K562 (cell line): Measurements from ENCODE around the gene AGAP3. TPM values are rescaled to one million over a fixed set of nuclear protein-coding genes. Genes with fewer than 3 reads are reported as not detected.

Experiments
- ATAC-seq: fragments of 200-7000 bp; cut with Tn5 transposase; 3 replicates; pipeline ENCODE4 v1.9.1; 2020; ENCODE audit warnings: moderate library complexity
- BruUV-seq: library from RNA; stranded (reverse); fragments of 400-500 nt; replicated peaks from 2 replicates; lab custom pipeline; 2021; lab: Mats Ljungman, UMichigan
- CTCF ChIA-PET: fragments of 300-600 bp; formaldehyde crosslinking; extraction: SDS; loops from one replicate; lab custom pipeline; 2021; ENCODE audit warnings: low intra/inter-chr PET ratio; lab: Yijun Ruan, JAX
- POLR2A ChIA-PET: fragments of 300-600, 350-650 bp; sonication (Branson Sonifier 250); formaldehyde crosslinking; extraction: SDS; loops from one replicate; lab custom pipeline; 2021; ENCODE audit warnings: antibody characterized with exemption, inconsistent platforms; lab: Yijun Ruan, JAX
- DNase-seq, 4 experiments: peaks; one replicate each; pipeline versions ENCODE4 v3.0.0 to v3.0.0-alpha.2; 2011 to 2018; ENCODE audit warnings: low spot score in 3 of 4, mixed read lengths in 3 of 4; ENCODE audit errors: extremely low read depth in 1 of 4
- FAIRE-seq: peaks from 2 replicates; lab custom pipeline; 2011; peaks lifted over from hg19 to GRCh38; lab: Jason Lieb, UNC
- H2AFZ ChIP-seq: 2 replicates; pipeline ENCODE4 v1.6.0; 2011; ENCODE audit warnings: low read depth, low read length, control low read depth, inconsistent platforms
- H3K27ac ChIP-seq: fragments of 200-600 bp; 3 replicates; pipeline ENCODE4 v1.8.0; 2011; ENCODE audit warnings: low read depth, mild to moderate bottlenecking, control low read depth, inconsistent platforms, low read length, moderate library complexity, mixed read lengths; ENCODE audit errors: extremely low read depth
- H3K27me3 ChIP-seq, 2 experiments: fragments of 300-600 bp in 1 of 2; 2 replicates in 1 of 2; 3 replicates in 1 of 2; pipeline versions ENCODE4 v1.6.0 to v1.8.0; 2011; ENCODE audit warnings: inconsistent platforms in 2 of 2, low read length in 2 of 2, mild to moderate bottlenecking in 1 of 2, mixed read lengths in 1 of 2, moderate library complexity in 1 of 2; ENCODE audit not compliant: control insufficient read depth in 2 of 2, insufficient read depth in 2 of 2
- H3K36me3 ChIP-seq: fragments of 300-600 bp; 3 replicates; pipeline ENCODE4 v1.8.0; 2011; ENCODE audit warnings: mild to moderate bottlenecking, low read length, inconsistent platforms; ENCODE audit not compliant: control insufficient read depth, insufficient read depth
- H3K4me1 ChIP-seq, 2 experiments: fragments of 200-600 bp in 1 of 2; replicated peaks in 1 of 2; 2 replicates in 1 of 2; 3 replicates in 1 of 2; pipeline versions ENCODE4 v1.5.1 to v1.8.0; 2011; ENCODE audit warnings: inconsistent platforms in 2 of 2, low read length in 2 of 2, mild to moderate bottlenecking in 1 of 2, mixed read lengths in 1 of 2, moderate library complexity in 1 of 2; ENCODE audit not compliant: control insufficient read depth in 2 of 2, insufficient read depth in 2 of 2
- H3K4me2 ChIP-seq: 2 replicates; pipeline ENCODE4 v1.6.1; 2011; ENCODE audit warnings: low read length, control low read depth, inconsistent platforms, mixed read lengths; ENCODE audit not compliant: insufficient read depth
- H3K4me3 ChIP-seq: fragments of 200-600 bp; sonication (generic), shearing (Covaris generic); 2 replicates; pipeline ENCODE4 v1.5.1; 2016; ENCODE audit warnings: control low read depth, inconsistent platforms
- H3K79me2 ChIP-seq: fragments of 200-600 bp; 3 replicates; pipeline ENCODE4 v1.8.0; 2011; ENCODE audit warnings: low read length, inconsistent platforms; ENCODE audit not compliant: control insufficient read depth, insufficient read depth
- H3K9ac ChIP-seq, 2 experiments: 2 replicates each; pipeline versions ENCODE4 v1.6.0 to v1.6.1; 2011; ENCODE audit warnings: low read depth in 2 of 2, low read length in 2 of 2, control low read depth in 1 of 2, inconsistent platforms in 1 of 2, mild to moderate bottlenecking in 1 of 2, mixed read lengths in 1 of 2; ENCODE audit not compliant: insufficient read depth in 1 of 2
- H3K9me1 ChIP-seq: one replicate; pipeline ENCODE4 v1.6.0; 2011; ENCODE audit warnings: inconsistent platforms, mild to moderate bottlenecking, low read length, moderate library complexity; ENCODE audit not compliant: control insufficient read depth, insufficient read depth
- H3K9me3 ChIP-seq: replicated peaks from 2 replicates; pipeline ENCODE4 v1.5.1; 2011; ENCODE audit warnings: low read depth, low read length, inconsistent platforms; ENCODE audit not compliant: control insufficient read depth, insufficient read depth
- H4K20me1 ChIP-seq: replicated peaks from 2 replicates; pipeline ENCODE4 v1.6.1; 2011; ENCODE audit warnings: low read length, inconsistent platforms, mixed read lengths; ENCODE audit not compliant: control insufficient read depth, insufficient read depth
- POLR2G ChIP-seq: fragments of 200-400 bp; formaldehyde crosslinking; IDR thresholded peaks from 2 replicates; pipeline ENCODE4 v1.6.1; 2017; ENCODE audit warnings: low read depth, mild to moderate bottlenecking, antibody characterized with exemption, low read length, moderate library complexity
- YBX1 ChIP-seq: fragments of 450-650 bp; IDR thresholded peaks from 2 replicates; pipeline ENCODE4 v1.7.1; 2016; ENCODE audit warnings: mild to moderate bottlenecking
- WGBS: fragments of 100-300 bp; shearing (Covaris generic); methylation state at CpG from one replicate; pipeline ENCODE4 v1.1.6; 2016; ENCODE audit warnings: low coverage, mixed read lengths; ENCODE audit not compliant: insufficient coverage; ENCODE audit errors: missing lambda C conversion rate; 5-methylcytosine and 5-hydroxymethylcytosine counted together
- in situ Hi-C: fragments of 300-500 bp; cut with MboI; formaldehyde crosslinking; loops from 4 replicates; pipeline ENCODE4 v1.15.0; 2018; ENCODE audit warnings: inconsistent platforms, mixed read lengths
- intact Hi-C: fragments of 100-400 bp; cut with micrococcal nuclease; formaldehyde crosslinking; loops from 2 replicates; pipeline ENCODE4 v1.14.2; 2022
- polyA plus RNA-seq, 8 experiments: library from polyadenylated mRNA; depleted of rRNA in 4 of 8; stranded (reverse) in 5 of 8; unstranded in 3 of 8; fragments of >200 nt; fragmentation: Nextera tagmentation in 2 of 8; fragmentation: Illumina TruSeq in 1 of 8; extraction: Ambion mirVana in 2 of 8; extraction: Trizol in 1 of 8; gene quantifications; 2 replicates each; pipeline versions ENCODE4 v1.2.1 to v1.2.3, GENCODE V29; 2011 to 2014; ENCODE audit warnings: inconsistent platforms in 1 of 8, missing spikeins in 1 of 8
- total RNA-seq, 7 experiments: library from RNA; depleted of rRNA in 6 of 7; stranded (reverse); fragments of >200 nt in 6 of 7; fragmentation: Illumina TruSeq in 2 of 7; extraction: Trizol in 2 of 7; gene quantifications; 2 replicates each; pipeline versions ENCODE4 v1.2.1 to v1.2.3, GENCODE V29; 2011 to 2021; ENCODE audit warnings: low replicate concordance in 1 of 7

AGAP3 gene
- total and polyA plus RNA-seq, 9 of the 15 experiments (the other 6 are each of a cell fraction or from before 2014, with no cell fraction given): 3.4 to 208 (median 62.2) TPM

DNA sequence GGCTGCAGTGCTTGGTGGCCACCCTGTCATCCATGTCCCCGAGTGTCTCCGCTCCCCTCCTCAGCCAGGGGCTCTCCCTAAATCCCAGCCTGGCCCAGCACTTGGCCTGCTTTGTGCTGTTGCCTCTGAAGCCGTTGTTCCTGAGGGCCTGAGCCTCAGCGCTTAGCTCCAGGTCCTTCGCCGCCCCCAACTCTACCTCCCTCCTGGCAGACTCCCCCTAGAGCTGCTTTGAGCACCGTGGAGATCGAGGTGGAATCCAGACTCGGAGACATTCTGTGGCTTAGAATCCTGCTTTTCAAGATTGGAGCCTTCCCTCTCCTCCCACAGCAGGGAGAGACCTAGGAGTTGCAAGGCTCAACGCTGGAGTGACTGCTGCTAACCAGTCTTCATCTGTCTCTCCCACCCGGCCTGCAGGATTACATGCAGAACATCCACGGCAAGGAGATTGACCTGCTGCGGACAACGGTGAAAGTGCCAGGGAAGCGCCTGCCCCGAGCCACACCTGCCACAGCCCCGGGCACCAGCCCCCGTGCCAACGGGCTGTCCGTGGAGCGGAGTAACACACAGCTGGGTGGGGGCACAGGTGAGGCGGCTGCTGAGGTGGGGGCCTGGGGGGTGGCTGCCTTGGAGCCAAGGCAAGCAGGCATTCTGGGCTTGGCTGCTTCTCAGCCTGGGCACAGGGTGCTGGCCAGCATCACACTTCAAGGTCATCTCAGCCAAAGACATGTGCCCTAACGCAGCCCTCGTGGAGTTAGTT lies 47.9 kb downstream of the AGAP3 start:
- Histone ChIP-seq H3K79me2 (no peaks in the 10 kb centered on the region), H2AFZ (no peak overlapping the region), H3K36me3 (peaks cover 94% of the 10 kb centered on the region; the same call in 2 of the 3 replicates), H3K4me3 (no peak overlapping the region), H3K27ac (no peak overlapping the region), H3K9ac (peak overlapping the region in 1 of 2 experiments; percentile 3; a peak in 1 of 4 replicates), H3K27me3 (no peaks in the 10 kb centered on the region), H3K4me1 (peaks cover 0 to 25% of the 10 kb centered on the region in 2 experiments; a peak in 1 of 5 replicates), H3K9me3 (no peaks in the 10 kb centered on the region), H3K4me2 (no peak overlapping the region), H4K20me1 (peaks cover 4% of the 10 kb centered on the region), H3K9me1 (no peaks in the 10 kb centered on the region)
- intact Hi-C loops: no loop called here
- 96% methylated on average over 24 of the region's 24 CpGs for WGBS
- DNase-seq (no peak), FAIRE-seq (no peak), ATAC-seq (no peak)
- in situ Hi-C loops: no loop called here
- ChIA-PET CTCF (interaction anchor here (1.1 kb wide), 1 partner anchor 10 kb away, joined by 3 read pairs; no protein-coding TSS in a partner anchor), POLR2A (no interaction called here)
- BruUV-seq: no TSS peak
- no peak for TF ChIP-seq YBX1
- TF ChIP-seq POLR2G: peak; percentile 49
